ENCODE measurements around the gene DNAAF3.

DNAAF3 gene

DNA sequence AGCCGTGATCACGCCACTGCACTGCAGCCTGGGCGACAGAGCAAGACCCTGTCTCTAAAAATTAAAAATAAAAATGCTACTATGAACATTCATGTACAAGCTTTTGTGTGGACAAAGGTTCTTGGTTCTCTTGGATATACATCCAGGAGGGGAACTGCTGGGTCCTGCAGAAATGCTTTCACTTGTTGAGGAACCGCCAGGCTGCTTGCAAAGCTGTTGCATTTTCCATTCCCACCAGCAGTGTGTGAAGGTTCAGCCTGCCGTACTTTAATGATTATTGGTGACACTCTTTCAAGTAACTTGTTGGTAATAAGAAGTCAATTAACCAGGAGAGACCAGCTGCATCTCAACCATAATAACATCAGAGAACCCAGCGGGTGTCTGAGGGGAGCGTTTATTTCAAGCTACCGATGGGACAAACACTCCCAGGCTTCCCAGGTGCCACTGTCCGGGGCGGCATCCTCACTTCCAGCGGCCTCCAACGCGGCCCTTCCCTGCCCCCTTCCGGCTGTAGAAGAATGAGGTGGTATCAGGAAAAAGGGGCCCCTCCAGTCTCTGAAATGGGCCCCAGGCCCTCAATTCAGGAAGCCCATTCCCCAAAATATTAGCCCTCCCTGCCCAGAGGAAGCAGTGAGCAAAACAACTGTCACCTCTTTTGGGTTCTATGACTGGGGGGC lies 33.8 kb downstream of the DNAAF3 start:
- H3K27ac Mint-ChIP-seq = no peak overlapping the region
- DNase-seq (no peak), ATAC-seq (replicated peaks) (no peak)
- H3K27me3 Mint-ChIP-seq = peaks cover 44 to 56% of the 10 kb centered on the region in 2 donors
- peaks cover 4 to 11% of the 10 kb centered on the region in 2 donors for H3K4me1 Mint-ChIP-seq
- H3K9me3 Mint-ChIP-seq = no peaks in the 10 kb centered on the region
- H3K36me3 Mint-ChIP-seq = no peaks in the 10 kb centered on the region
- no peak overlapping the region for H3K4me3 Mint-ChIP-seq

DNA sequence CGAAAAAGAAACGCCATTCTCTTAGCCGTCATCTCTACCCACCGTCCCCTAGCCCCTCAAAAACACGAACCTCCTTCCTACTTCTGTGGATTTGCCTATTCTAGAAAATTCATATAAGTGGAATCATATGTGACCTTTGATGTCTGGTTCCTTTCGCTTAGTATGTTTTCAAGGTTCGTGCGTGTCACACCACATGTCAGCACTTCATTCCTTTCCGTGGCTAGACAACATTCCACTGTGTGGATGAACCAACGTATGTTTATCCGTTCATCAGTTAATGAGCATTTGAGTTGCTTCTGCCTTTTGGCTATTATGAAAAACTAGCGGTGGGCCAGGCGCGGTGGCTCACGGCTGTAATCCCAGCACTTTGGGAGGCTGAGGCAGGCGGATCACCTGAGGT lies 35.0 kb downstream of the DNAAF3 start:
- DNase-seq (no peak), ATAC-seq (replicated peaks) (no peak)
- Mint-ChIP-seq H3K9me3 (no peaks in the 10 kb centered on the region), H3K4me3 (no peak overlapping the region), H3K36me3 (no peaks in the 10 kb centered on the region), H3K27ac (no peak overlapping the region), H3K27me3 (peaks cover 53 to 57% of the 10 kb centered on the region in 2 donors), H3K4me1 (peaks cover 4 to 11% of the 10 kb centered on the region in 2 donors)

DNA sequence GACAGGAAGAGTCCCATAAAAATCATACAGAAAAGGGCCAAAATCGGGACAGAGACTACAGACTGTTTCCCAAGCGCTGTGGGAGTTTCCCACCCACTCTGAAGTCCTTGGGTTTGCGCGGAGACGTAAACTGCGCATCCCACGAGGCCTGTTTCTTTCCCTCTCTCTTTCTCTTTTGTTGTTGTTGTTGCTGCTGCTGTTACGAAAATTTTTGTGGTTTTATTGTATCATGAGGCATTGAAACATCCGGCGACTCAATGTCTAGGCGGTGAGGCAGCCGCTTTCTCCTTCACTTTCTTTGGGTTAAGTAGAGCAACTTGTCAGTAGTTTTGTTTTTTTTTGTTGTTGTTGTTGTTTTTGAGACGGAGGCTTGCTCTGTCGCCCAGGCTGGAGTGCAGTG lies 47.4 kb downstream of the DNAAF3 start:
- Mint-ChIP-seq H3K4me3 (peak overlapping the region; percentile 97 to 98), H3K36me3 (peaks cover 12 to 14% of the 10 kb centered on the region in 2 donors), H3K9me3 (no peaks in the 10 kb centered on the region), H3K4me1 (peaks cover 21 to 38% of the 10 kb centered on the region in 2 donors), H3K27ac (no peak overlapping the region), H3K27me3 (peaks cover 14 to 15% of the 10 kb centered on the region in 2 donors)
- DNase-seq (no peak), ATAC-seq (replicated peaks) (no peak)

DNA sequence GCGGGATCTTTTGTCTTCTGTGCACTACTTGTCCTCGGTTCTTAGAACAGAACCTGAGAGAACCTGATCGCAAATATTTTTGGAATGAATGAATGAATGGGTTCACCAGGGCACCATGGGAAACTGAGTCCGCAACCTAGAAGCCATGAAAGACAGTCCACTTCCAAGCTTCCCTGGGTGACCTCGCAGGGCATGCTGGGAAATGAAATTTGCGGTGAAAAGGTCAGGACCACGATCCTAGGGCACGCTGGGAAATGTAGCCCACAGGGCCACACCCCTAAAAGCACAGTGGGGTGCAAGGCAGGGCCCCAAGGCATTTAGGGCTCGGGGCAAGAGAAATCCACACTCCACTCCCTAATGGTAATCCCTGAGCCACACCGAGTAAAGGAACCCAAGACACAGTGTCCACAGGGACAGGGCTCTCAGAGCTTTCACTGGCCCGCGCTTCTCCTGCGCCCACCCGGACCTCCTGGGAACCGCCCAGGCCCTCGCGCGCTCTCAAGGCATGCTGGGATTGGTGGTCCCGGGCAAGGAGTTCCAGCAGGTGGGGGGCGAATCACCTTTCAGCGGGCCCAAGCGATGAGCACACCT lies 47.9 kb downstream of the DNAAF3 start:
- Mint-ChIP-seq H3K27me3 (peaks cover 9% of the 10 kb centered on the region in 2 donors), H3K36me3 (peaks cover 12 to 14% of the 10 kb centered on the region in 2 donors), H3K4me1 (peaks cover 24 to 44% of the 10 kb centered on the region in 2 donors), H3K27ac (peak overlapping the region; percentile 92), H3K9me3 (no peaks in the 10 kb centered on the region), H3K4me3 (peak overlapping the region; percentile 97 to 98)
- DNase-seq (no peak), ATAC-seq (replicated peaks) (no peak)

DNA sequence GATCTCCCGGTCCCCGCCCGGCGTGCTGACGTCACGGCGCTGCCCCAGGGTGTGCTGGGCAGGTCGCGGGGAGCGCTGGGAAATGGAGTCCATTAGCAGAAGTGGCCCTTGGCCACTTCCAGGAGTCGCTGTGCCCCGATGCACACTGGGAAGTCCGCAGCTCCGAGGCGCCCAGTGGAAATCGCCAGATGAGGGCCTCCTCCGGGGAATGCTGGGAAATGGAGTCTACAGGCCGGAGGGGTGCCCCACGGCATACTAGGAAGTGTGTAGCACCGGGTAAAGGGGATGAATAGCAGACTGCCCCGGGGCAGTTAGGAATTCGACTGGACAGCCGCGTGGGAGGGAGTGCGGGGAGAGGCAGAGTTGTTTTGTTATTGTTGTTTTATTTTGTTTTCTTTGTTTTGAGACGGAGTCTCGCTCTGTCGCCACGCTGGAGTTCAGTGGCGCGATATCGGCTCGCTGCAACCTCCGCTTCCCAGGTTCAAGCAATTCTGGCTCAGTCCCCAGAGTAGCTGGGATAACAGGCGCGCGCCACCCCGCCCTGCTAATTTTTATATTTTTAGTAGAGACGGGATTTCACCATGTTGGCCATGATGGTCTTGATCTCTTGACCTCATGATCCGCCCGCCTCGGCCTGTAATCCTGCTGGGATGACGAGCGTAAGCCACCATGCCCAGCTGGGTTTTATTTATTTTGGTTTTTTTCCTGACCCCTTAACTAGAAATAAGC lies 48.6 kb downstream of the DNAAF3 start:
- ATAC-seq (replicated peaks) (peak; percentile 93 to 95), DNase-seq (peak; percentile 96)
- Mint-ChIP-seq H3K36me3 (peaks cover 12 to 14% of the 10 kb centered on the region in 2 donors), H3K27me3 (peaks cover 3% of the 10 kb centered on the region in 2 donors), H3K4me1 (peaks cover 25 to 48% of the 10 kb centered on the region in 2 donors), H3K27ac (peak overlapping the region; percentile 92), H3K4me3 (peak overlapping the region; percentile 97 to 98), H3K9me3 (no peaks in the 10 kb centered on the region)

DNA sequence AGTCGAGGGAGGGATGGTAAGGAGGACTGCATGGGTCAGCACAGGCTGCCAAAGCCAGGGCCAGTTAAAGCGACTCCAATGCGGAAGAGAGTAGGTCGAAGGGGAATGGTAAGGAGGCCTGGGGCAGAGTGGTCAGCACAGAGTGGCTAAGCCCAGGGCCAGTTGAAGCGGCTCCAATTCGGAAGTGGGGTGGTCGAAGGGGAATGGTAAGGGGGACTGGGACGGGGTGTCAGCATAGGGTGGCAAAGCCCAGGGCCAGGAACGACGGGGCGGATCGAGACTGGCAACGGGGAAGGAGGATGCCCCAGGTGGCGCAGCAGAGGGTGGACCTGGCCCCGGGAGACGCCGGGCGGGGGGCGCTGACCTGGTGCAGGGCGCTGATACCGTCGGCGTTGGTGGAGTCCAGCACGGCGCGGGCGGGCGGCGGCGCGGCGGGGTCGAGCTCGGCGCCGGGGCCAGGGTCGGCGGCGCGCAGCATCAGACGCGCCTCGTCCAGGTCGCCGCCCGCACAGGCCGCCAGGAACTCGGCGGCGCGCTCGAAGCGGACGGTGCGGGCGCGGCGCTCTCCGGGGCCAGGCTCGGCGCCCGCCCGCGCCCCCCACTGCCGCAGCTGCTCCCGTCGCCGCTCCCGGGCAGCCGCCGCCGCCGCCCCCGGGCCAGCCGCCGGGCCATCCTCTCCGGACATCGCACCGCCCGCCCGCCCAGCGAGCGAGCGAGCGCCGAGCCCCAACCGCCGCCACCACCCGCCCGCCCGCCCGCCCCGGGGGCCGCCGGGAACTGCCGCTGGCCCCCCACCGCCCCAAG lies 49.4 kb downstream of the DNAAF3 start, which contains the start of gene PPP1R12C:
Gene PPP1R12C (minus strand): TSS at position 779 of the 804 bp plus-strand sequence. CDS start 94 bp downstream, at position 685.
- Mint-ChIP-seq H3K36me3 (peaks cover 12 to 14% of the 10 kb centered on the region in 2 donors), H3K4me1 (peaks cover 26 to 48% of the 10 kb centered on the region in 2 donors), H3K4me3 (peak within 1 kb of the TSS; percentile 97 to 98), H3K27me3 (no peaks in the 10 kb centered on the region), H3K27ac (peak within 1 kb of the TSS; percentile 92), H3K9me3 (no peaks in the 10 kb centered on the region)
- peak; percentile 32 to 33 for ATAC-seq (replicated peaks)
- no peak for DNase-seq

DNA sequence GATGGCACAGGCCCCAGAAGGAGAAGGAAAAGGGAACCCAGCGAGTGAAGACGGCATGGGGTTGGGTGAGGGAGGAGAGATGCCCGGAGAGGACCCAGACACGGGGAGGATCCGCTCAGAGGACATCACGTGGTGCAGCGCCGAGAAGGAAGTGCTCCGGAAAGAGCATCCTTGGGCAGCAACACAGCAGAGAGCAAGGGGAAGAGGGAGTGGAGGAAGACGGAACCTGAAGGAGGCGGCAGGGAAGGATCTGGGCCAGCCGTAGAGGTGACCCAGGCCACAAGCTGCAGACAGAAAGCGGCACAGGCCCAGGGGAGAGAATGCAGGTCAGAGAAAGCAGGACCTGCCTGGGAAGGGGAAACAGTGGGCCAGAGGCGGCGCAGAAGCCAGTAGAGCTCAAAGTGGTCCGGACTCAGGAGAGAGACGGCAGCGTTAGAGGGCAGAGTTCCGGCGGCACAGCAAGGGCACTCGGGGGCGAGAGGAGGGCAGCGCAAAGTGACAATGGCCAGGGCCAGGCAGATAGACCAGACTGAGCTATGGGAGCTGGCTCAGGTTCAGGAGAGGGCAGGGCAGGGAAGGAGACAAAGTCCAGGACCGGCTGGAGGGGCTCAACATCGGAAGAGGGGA lies 50.1 kb downstream of the DNAAF3 start:
- H3K4me3 Mint-ChIP-seq = peak overlapping the region; percentile 95
- no peaks in the 10 kb centered on the region for H3K9me3 Mint-ChIP-seq
- ATAC-seq (replicated peaks) = peak; percentile 44 to 45
- H3K4me1 Mint-ChIP-seq = peaks cover 27 to 48% of the 10 kb centered on the region in 2 donors
- peak; percentile 30 for DNase-seq
- H3K36me3 Mint-ChIP-seq = peaks cover 12 to 14% of the 10 kb centered on the region in 2 donors
- peak overlapping the region; percentile 89 for H3K27ac Mint-ChIP-seq
- H3K27me3 Mint-ChIP-seq = no peaks in the 10 kb centered on the region

DNA sequence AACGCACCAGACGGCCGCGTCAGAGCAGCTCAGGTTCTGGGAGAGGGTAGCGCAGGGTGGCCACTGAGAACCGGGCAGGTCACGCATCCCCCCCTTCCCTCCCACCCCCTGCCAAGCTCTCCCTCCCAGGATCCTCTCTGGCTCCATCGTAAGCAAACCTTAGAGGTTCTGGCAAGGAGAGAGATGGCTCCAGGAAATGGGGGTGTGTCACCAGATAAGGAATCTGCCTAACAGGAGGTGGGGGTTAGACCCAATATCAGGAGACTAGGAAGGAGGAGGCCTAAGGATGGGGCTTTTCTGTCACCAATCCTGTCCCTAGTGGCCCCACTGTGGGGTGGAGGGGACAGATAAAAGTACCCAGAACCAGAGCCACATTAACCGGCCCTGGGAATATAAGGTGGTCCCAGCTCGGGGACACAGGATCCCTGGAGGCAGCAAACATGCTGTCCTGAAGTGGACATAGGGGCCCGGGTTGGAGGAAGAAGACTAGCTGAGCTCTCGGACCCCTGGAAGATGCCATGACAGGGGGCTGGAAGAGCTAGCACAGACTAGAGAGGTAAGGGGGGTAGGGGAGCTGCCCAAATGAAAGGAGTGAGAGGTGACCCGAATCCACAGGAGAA lies 50.9 kb downstream of the DNAAF3 start:
- peak overlapping the region; percentile 95 for H3K4me3 Mint-ChIP-seq
- H3K36me3 Mint-ChIP-seq = peaks cover 15 to 21% of the 10 kb centered on the region in 2 donors
- no peaks in the 10 kb centered on the region for H3K27me3 Mint-ChIP-seq
- peaks cover 30 to 53% of the 10 kb centered on the region in 2 donors for H3K4me1 Mint-ChIP-seq
- ATAC-seq (replicated peaks) (no peak), DNase-seq (no peak)
- H3K27ac Mint-ChIP-seq = peak overlapping the region; percentile 89
- no peaks in the 10 kb centered on the region for H3K9me3 Mint-ChIP-seq

DNA sequence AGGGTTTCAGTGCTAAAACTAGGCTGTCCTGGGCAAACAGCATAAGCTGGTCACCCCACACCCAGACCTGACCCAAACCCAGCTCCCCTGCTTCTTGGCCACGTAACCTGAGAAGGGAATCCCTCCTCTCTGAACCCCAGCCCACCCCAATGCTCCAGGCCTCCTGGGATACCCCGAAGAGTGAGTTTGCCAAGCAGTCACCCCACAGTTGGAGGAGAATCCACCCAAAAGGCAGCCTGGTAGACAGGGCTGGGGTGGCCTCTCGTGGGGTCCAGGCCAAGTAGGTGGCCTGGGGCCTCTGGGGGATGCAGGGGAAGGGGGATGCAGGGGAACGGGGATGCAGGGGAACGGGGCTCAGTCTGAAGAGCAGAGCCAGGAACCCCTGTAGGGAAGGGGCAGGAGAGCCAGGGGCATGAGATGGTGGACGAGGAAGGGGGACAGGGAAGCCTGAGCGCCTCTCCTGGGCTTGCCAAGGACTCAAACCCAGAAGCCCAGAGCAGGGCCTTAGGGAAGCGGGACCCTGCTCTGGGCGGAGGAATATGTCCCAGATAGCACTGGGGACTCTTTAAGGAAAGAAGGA lies 51.8 kb downstream of the DNAAF3 start:
- ATAC-seq (replicated peaks) = no peak

DNA sequence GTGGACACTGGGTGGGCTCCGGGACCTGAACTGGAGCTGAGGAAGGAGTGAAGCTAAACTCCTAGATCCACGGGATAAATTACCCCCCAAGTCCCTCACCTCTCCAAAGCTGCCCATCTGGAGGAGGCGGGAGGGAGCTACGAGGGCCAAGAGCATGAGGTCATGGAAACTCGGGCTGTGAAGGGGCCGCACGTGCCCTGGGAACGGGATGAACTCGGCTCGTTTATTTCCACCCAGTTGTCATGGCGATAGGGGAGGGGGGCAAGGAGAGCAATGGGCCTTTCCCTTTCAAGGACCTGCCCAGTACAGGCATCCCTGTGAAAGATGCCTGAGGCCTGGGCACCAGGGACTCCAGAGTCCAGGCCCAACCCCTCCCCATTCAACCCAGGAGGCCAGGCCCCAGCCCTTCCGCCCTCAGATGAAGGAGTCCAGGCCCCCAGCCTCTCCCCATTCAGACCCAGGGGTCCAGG lies 52.8 kb downstream of the DNAAF3 start:
- Mint-ChIP-seq H3K27me3 (no peaks in the 10 kb centered on the region), H3K36me3 (peaks cover 26 to 35% of the 10 kb centered on the region in 2 donors), H3K27ac (no peak overlapping the region), H3K4me3 (no peak overlapping the region), H3K9me3 (no peaks in the 10 kb centered on the region), H3K4me1 (peaks cover 33 to 54% of the 10 kb centered on the region in 2 donors)
- DNase-seq (no peak), ATAC-seq (replicated peaks) (no peak)

More for the DNA sequence above, 51.8 kb downstream of the DNAAF3 start:
- Mint-ChIP-seq H3K9me3 (no peaks in the 10 kb centered on the region), H3K4me3 (peak overlapping the region; percentile 56 to 60), H3K27ac (no peak overlapping the region), H3K36me3 (peaks cover 18 to 26% of the 10 kb centered on the region in 2 donors), H3K4me1 (peaks cover 33 to 54% of the 10 kb centered on the region in 2 donors), H3K27me3 (no peaks in the 10 kb centered on the region)
- no peak for DNase-seq

DNA sequence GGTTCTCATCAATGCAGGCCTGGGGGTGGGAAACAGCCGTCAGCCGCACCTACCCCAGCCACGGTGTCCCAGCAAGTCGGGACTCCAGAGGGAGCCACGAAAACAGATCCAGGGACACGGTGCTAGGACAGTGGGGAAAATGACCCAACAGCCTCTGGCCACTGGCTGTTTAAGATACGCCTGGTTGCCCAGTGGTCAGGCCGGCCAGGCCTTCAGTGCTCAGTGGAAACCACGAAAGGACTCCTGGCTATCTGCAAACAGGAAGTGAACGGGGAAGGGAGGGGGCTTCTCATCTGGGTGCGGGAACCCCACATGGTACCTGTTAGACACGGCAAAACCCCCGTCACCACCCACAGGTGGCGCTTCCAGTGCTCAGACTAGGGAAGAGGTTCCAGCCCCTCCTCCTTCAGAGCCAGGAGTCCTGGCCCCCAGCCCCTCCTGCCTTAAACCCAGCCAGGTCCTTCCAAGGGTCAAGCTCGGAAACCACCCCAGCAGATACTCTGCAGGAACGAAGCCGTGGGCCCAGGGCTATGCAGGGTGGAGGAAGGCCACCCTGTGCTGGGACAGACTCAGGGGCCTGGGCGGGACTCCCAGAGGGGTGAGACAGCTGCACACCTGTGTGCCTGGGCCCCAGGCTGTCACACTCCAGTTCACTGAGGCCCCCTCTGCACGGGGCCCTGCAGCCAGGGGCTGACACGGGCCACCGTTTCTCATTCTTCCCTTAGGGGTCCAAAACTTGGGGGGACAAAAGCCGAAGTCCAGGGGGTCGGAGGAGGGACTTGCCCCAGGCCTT lies 53.4 kb downstream of the DNAAF3 start:
- DNase-seq (no peak), ATAC-seq (replicated peaks) (no peak)
- H3K4me3 Mint-ChIP-seq = no peak overlapping the region
- no peaks in the 10 kb centered on the region for H3K27me3 Mint-ChIP-seq
- H3K27ac Mint-ChIP-seq = no peak overlapping the region
- peaks cover 34 to 50% of the 10 kb centered on the region in 2 donors for H3K4me1 Mint-ChIP-seq
- no peaks in the 10 kb centered on the region for H3K9me3 Mint-ChIP-seq
- peaks cover 29 to 41% of the 10 kb centered on the region in 2 donors for H3K36me3 Mint-ChIP-seq

DNA sequence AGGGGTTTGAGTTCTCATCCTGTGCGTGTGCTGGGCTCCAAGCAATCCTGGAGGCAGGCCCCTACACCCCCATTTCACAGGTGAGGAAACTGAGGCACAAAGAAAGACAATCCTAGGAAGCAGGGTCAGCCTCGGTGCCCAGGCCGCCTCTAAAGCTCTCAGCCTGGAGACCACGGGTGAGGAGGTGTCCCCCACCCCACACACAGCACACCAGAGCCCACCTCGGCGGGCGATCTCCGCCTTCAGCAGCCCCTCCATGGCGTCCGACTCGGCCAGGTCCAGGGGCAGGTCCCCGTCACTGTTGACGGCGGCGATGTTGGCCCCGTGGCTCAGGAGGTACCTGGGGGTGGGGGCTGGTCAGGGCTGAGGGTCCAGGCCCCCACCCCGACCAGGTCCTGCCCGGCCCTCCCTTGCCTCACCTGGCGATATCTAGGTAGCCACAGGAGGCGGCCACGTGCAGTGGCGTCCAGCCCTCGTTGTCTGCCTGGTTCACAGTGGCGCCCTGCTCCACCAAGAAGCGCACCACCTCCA lies 54.1 kb downstream of the DNAAF3 start:
- H3K27ac Mint-ChIP-seq = no peak overlapping the region
- peaks cover 29 to 39% of the 10 kb centered on the region in 2 donors for H3K36me3 Mint-ChIP-seq
- ATAC-seq (replicated peaks) = no peak
- H3K4me3 Mint-ChIP-seq = no peak overlapping the region
- DNase-seq = no peak
- H3K27me3 Mint-ChIP-seq = no peaks in the 10 kb centered on the region
- peaks cover 32 to 44% of the 10 kb centered on the region in 2 donors for H3K4me1 Mint-ChIP-seq
- H3K9me3 Mint-ChIP-seq = no peaks in the 10 kb centered on the region

Measured in stimulated activated naive B cell treated with anti-CD40 and anti-IgM and Interleukin-4, amounts not matched to agents 10 μg/mL and 1 μg/mL and 100 μg/mL, for 72 hours (primary cell).